HepG2 (cell line): Measurements from ENCODE around the gene MYO5B. TPM values are rescaled to one million over a fixed set of nuclear protein-coding genes. Genes with fewer than 3 reads are reported as not detected.

Experiments used
- ATAC-seq: fragments of 200-7000 bp; cut with Tn5 transposase; 3 replicates; pipeline ENCODE4 v1.9.1; 2020; ENCODE audit warnings: mild to moderate bottlenecking, moderate library complexity
- BruUV-seq: library from RNA; stranded (reverse); fragments of 400-500 nt; replicated peaks from 2 replicates; lab custom pipeline; 2021; lab: Mats Ljungman, UMichigan
- CTCF ChIA-PET: fragments of 300-600 bp; formaldehyde crosslinking; extraction: SDS; loops from one replicate; lab custom pipeline; 2021; ENCODE audit warnings: low total read pairs, inconsistent platforms, low intra/inter-chr PET ratio; lab: Yijun Ruan, JAX
- POLR2A ChIA-PET: fragments of 350-600 bp; sonication (Branson Sonifier 250); formaldehyde crosslinking; loops from one replicate; lab custom pipeline; 2020; ENCODE audit warnings: antibody characterized with exemption, inconsistent platforms; lab: Yijun Ruan, JAX
- DNase-seq: peaks from one replicate; pipeline ENCODE4 v3.0.0-alpha.2; 2015; ENCODE audit warnings: low spot score
- FAIRE-seq: peaks from 3 replicates; lab custom pipeline; 2011; peaks lifted over from hg19 to GRCh38; lab: Jason Lieb, UNC
- H2AFZ ChIP-seq: one replicate; pipeline ENCODE4 v1.6.1; 2011; ENCODE audit warnings: low read length, inconsistent platforms
- H3K27ac ChIP-seq: fragments of 300-600 bp; 3 replicates; pipeline ENCODE4 v1.8.0; 2011; ENCODE audit warnings: mixed run types, mild to moderate bottlenecking, mixed read lengths, low read length, inconsistent platforms; ENCODE audit not compliant: insufficient read depth; ENCODE audit errors: extremely low read length
- H3K27me3 ChIP-seq, 2 experiments: fragments of 200-600 bp in 1 of 2; 2 replicates in 1 of 2; 3 replicates in 1 of 2; pipeline versions ENCODE4 v1.6.0 to v1.8.0; 2011; ENCODE audit warnings: low read length in 2 of 2, mild to moderate bottlenecking in 2 of 2, moderate library complexity in 2 of 2, inconsistent platforms in 1 of 2; ENCODE audit not compliant: insufficient read depth in 2 of 2, control insufficient read depth in 1 of 2
- H3K36me3 ChIP-seq, 2 experiments: fragments of 200-600 bp in 1 of 2; replicated peaks in 1 of 2; 2 replicates in 1 of 2; 3 replicates in 1 of 2; pipeline versions ENCODE4 v1.5.1 to v1.8.0; 2011; ENCODE audit warnings: low read length in 2 of 2, inconsistent platforms in 1 of 2; ENCODE audit not compliant: insufficient read depth in 2 of 2, control insufficient read depth in 1 of 2
- H3K4me1 ChIP-seq: 2 replicates; pipeline ENCODE4 v1.5.1; 2012; ENCODE audit warnings: low read length, inconsistent platforms; ENCODE audit not compliant: insufficient read depth
- H3K4me2 ChIP-seq: 2 replicates; pipeline ENCODE4 v1.6.0; 2011; ENCODE audit warnings: low read depth, low read length, inconsistent platforms
- H3K4me3 ChIP-seq, 3 experiments: fragments of 200-600 bp in 1 of 3; sonication (generic), shearing (Covaris generic) in 1 of 3; replicated peaks in 1 of 3; 2 replicates each; pipeline ENCODE4 v1.5.1; 2011 to 2016; ENCODE audit warnings: low read length in 3 of 3, inconsistent platforms in 2 of 3, low read depth in 2 of 3, mild to moderate bottlenecking in 2 of 3, control low read depth in 1 of 3, mixed read lengths in 1 of 3; ENCODE audit not compliant: insufficient read depth in 1 of 3
- H3K79me2 ChIP-seq: one replicate; pipeline ENCODE4 v1.6.1; 2011; ENCODE audit warnings: low read length, inconsistent platforms; ENCODE audit not compliant: insufficient read depth
- H3K9ac ChIP-seq: 2 replicates; pipeline ENCODE4 v1.6.0; 2011; ENCODE audit warnings: mild to moderate bottlenecking, low read depth, low read length, inconsistent platforms; ENCODE audit not compliant: insufficient read depth
- H3K9me3 ChIP-seq: 2 replicates; pipeline ENCODE4 v1.5.1; 2012; ENCODE audit warnings: mild to moderate bottlenecking, low read length
- H4K20me1 ChIP-seq: 2 replicates; pipeline ENCODE4 v1.6.0; 2011; ENCODE audit warnings: inconsistent platforms, mild to moderate bottlenecking, low read length, moderate library complexity; ENCODE audit not compliant: insufficient read depth
- CCAR2 ChIP-seq: fragments of 200-400 bp; formaldehyde crosslinking; optimal IDR thresholded peaks from 2 replicates; pipeline ENCODE3; 2018; ENCODE audit warnings: low read depth, mild to moderate bottlenecking, low read length, moderate library complexity
- EED ChIP-seq: sonication (generic); formaldehyde crosslinking; IDR thresholded peaks from 2 replicates; pipeline ENCODE4 v1.5.0; 2020; ENCODE audit warnings: mild to moderate bottlenecking, missing genetic modification reagents
- EHMT2 ChIP-seq: fragments of 200-600 bp; sonication (generic); IDR thresholded peaks from 2 replicates; pipeline ENCODE4 v1.7.0; 2017; ENCODE audit warnings: antibody characterized with exemption, low read depth, low read length, borderline replicate concordance
- FOXP4 ChIP-seq: sonication (generic); formaldehyde crosslinking; IDR thresholded peaks from 2 replicates; pipeline ENCODE4 v1.4.0; 2020; ENCODE audit warnings: missing genetic modification reagents
- KLF13 ChIP-seq: sonication (generic); formaldehyde crosslinking; IDR thresholded peaks from 2 replicates; pipeline ENCODE4 v1.4.0; 2020; ENCODE audit warnings: mild to moderate bottlenecking, missing genetic modification reagents
- SIX1 ChIP-seq: sonication (generic); formaldehyde crosslinking; IDR thresholded peaks from 2 replicates; pipeline ENCODE4 v1.4.0; 2020; ENCODE audit warnings: missing genetic modification reagents, borderline replicate concordance
- SRSF1 ChIP-seq: fragments of 200-400 bp; formaldehyde crosslinking; optimal IDR thresholded peaks from 2 replicates; pipeline ENCODE3; 2017; ENCODE audit warnings: mild to moderate bottlenecking, low read depth, low read length, moderate library complexity
- ZNF562 ChIP-seq: sonication (generic); formaldehyde crosslinking; IDR thresholded peaks from 2 replicates; pipeline ENCODE4 v1.8.0; 2022; ENCODE audit warnings: missing genetic modification reagents, borderline replicate concordance
- WGBS: methylation state at CpG from one replicate; pipeline ENCODE4 v1.1.6; 2017; ENCODE audit warnings: low lambda C conversion rate; 5-methylcytosine and 5-hydroxymethylcytosine counted together
- in situ Hi-C: cut with HindIII; loops from 2 replicates; pipeline ENCODE4 v1.10.0; 2017; ENCODE audit warnings: low pct_unique_long_range_greater_than_20kb; ENCODE audit not compliant: extremely low pct_ligation_motif_present
- intact Hi-C: fragments of 100-400 bp; cut with micrococcal nuclease; formaldehyde crosslinking; loops from one replicate; pipeline ENCODE4 v1.10.0; 2022; ENCODE audit not compliant: unreplicated experiment
- polyA plus RNA-seq, 8 experiments: library from polyadenylated mRNA; depleted of rRNA in 3 of 8; stranded (reverse) in 7 of 8; unstranded in 1 of 8; fragments of >200 nt; fragmentation: Illumina TruSeq in 4 of 8; extraction: Trizol in 4 of 8; gene quantifications; 2 replicates each; pipeline versions ENCODE4 v1.2.1 to v1.2.3, GENCODE V29; 2011 to 2016; ENCODE audit warnings: low read depth in 4 of 8, missing spikeins in 1 of 8, mixed read lengths in 1 of 8; ENCODE audit not compliant: insufficient read depth in 1 of 8
- total RNA-seq, 5 experiments: library from RNA; depleted of rRNA; stranded (reverse); fragments of >200 nt; fragmentation: Illumina TruSeq; extraction: Trizol; gene quantifications; 2 replicates each; pipeline ENCODE4 v1.2.3, GENCODE V29; 2016; ENCODE audit warnings: low read depth in 1 of 5

MYO5B gene
- total and polyA plus RNA-seq, 2 of the 13 experiments (the other 11 are each of a cell fraction or from before 2014, with no cell fraction given) = 13.1 to 24.0 TPM

GRCh38 chr18:49878567-49879270 is 316.2 kb downstream of the MYO5B start:
- 92% methylated on average over 10 of the region's 10 CpGs for WGBS
- no peak overlapping the region for H3K4me3 ChIP-seq
- H3K36me3 ChIP-seq = peaks cover 5 to 25% of the 10 kb centered on the region in 2 experiments; a peak in 3 of 5 replicates
- no peak overlapping the region for H3K9ac ChIP-seq
- DNase-seq (no peak), FAIRE-seq (no peak), ATAC-seq (no peak)
- ChIA-PET CTCF (no interaction called here), POLR2A (no interaction called here)
- in situ Hi-C loops (no loop called here), intact Hi-C loops (no loop called here)
- no peak for TF ChIP-seq FOXP4 (CRISPR knock-in tag)
- TF ChIP-seq ZNF562 (CRISPR knock-in tag) = no peak
- no peak for TF ChIP-seq EHMT2
- TF ChIP-seq SRSF1 = no peak
- no peak for TF ChIP-seq KLF13 (CRISPR knock-in tag)
- TF ChIP-seq CCAR2 = no peak
- no peak for TF ChIP-seq EED
- TF ChIP-seq SIX1 (CRISPR knock-in tag) = no peak
- no peak overlapping the region for H3K27ac ChIP-seq
- BruUV-seq = no TSS peak
- H2AFZ ChIP-seq = no peak overlapping the region
- no peaks in the 10 kb centered on the region for H3K9me3 ChIP-seq
- H3K4me2 ChIP-seq = no peak overlapping the region
- H4K20me1 ChIP-seq = no peaks in the 10 kb centered on the region
- no peaks in the 10 kb centered on the region for H3K79me2 ChIP-seq
- H3K4me1 ChIP-seq = no peaks in the 10 kb centered on the region
- H3K27me3 ChIP-seq = no peaks in the 10 kb centered on the region
